ENCODE results near the gene IGF2R.
"Not testable (repeated sequence)": the region's sequence is repeated elsewhere in the genome, so short reads cannot be mapped to it uniquely, and the experiment has no call there.

The IGF2R gene

GRCh38 chr6:159968295-159969203 lies at the start of gene IGF2R:
Gene IGF2R (plus strand): TSS chr6:159969082. CDS start chr6:159969247, 165 bp downstream.
- Histone ChIP-seq H3K79me2 (ENCODE audit: insufficient read depth, low read length) (peaks cover 45% of the 10 kb centered on the region), H3K4me3 (ENCODE audit: low read depth in 1 of 2, low read length in 2 of 2) (peak within 1 kb of the TSS; percentile 76 to 80), H2AFZ (ENCODE audit: low read depth, low read length) (peak within 1 kb of the TSS; percentile 83), H3K27me3 (ENCODE audit: insufficient read depth, low read length, poor library complexity) (no peaks in the 10 kb centered on the region), H3K4me2 (ENCODE audit: insufficient read depth, low read length) (peak within 1 kb of the TSS; percentile 73), H3K4me1 (ENCODE audit: insufficient read depth, low read length) (peaks cover 46% of the 10 kb centered on the region), H3K9me3 (ENCODE audit: insufficient read depth, low read length, severe bottlenecking) (no peaks in the 10 kb centered on the region), H4K20me1 (ENCODE audit: insufficient read depth, low read length) (peaks cover 34% of the 10 kb centered on the region), H3K36me3 (ENCODE audit: insufficient read depth, low read length) (peaks cover 11% of the 10 kb centered on the region; the same call in 1 of the 2 replicates), H3K9ac (ENCODE audit: low read depth, low read length) (peak within 1 kb of the TSS; percentile 95), H3K27ac (ENCODE audit: low read length) (peak within 1 kb of the TSS; percentile 85)
- TF ChIP-seq CTCF (IDR thresholded peaks at IDR 0.05; ENCODE audit: borderline replicate concordance, extremely low read depth, low read length, poor library complexity, severe bottlenecking) (no peak), EZH2 (IDR thresholded peaks at IDR 0.05; ENCODE audit: borderline replicate concordance, low read depth, low read length, severe bottlenecking) (no peak)
- DNase-seq: peak; percentile 94
- peak; percentile 88 for ATAC-seq (ENCODE audit: insufficient read depth, low read depth)

- H3K27me3 ChIP-seq (ENCODE audit: insufficient read depth, low read length, poor library complexity): no peaks in the 10 kb centered on the region
- no peak for TF ChIP-seq EZH2 (IDR thresholded peaks at IDR 0.05; ENCODE audit: borderline replicate concordance, low read depth, low read length, severe bottlenecking)
- TF ChIP-seq CTCF (IDR thresholded peaks at IDR 0.05; ENCODE audit: borderline replicate concordance, extremely low read depth, low read length, poor library complexity, severe bottlenecking): no peak
- no peak for DNase-seq
- no peak overlapping the region for H3K4me3 ChIP-seq (ENCODE audit: low read depth in 1 of 2, low read length in 2 of 2)
- no peak overlapping the region for H3K27ac ChIP-seq (ENCODE audit: low read length)
- no peak overlapping the region for H3K4me2 ChIP-seq (ENCODE audit: insufficient read depth, low read length)
- no peaks in the 10 kb centered on the region for H3K36me3 ChIP-seq (ENCODE audit: insufficient read depth, low read length)
- no peaks in the 10 kb centered on the region for H4K20me1 ChIP-seq (ENCODE audit: insufficient read depth, low read length)
- H3K79me2 ChIP-seq (ENCODE audit: insufficient read depth, low read length): no peaks in the 10 kb centered on the region
- no peaks in the 10 kb centered on the region for H3K4me1 ChIP-seq (ENCODE audit: insufficient read depth, low read length)
- ATAC-seq (ENCODE audit: insufficient read depth, low read depth): no peak
- H3K9ac ChIP-seq (ENCODE audit: low read depth, low read length): no peak overlapping the region
- no peaks in the 10 kb centered on the region for H3K9me3 ChIP-seq (ENCODE audit: insufficient read depth, low read length, severe bottlenecking)
- H2AFZ ChIP-seq (ENCODE audit: low read depth, low read length): no peak overlapping the region
Measured at GRCh38 chr6:159919800-159920199, 49.1 kb upstream of the IGF2R start.

GRCh38 chr6:159924150-159924549 lies 44.7 kb upstream of the IGF2R start:
- H3K9me3 ChIP-seq (ENCODE audit: insufficient read depth, low read length, severe bottlenecking); H3K27me3 ChIP-seq (ENCODE audit: insufficient read depth, low read length, poor library complexity); ATAC-seq (ENCODE audit: insufficient read depth, low read depth); H4K20me1 ChIP-seq (ENCODE audit: insufficient read depth, low read length); H3K79me2 ChIP-seq (ENCODE audit: insufficient read depth, low read length); H2AFZ ChIP-seq (ENCODE audit: low read depth, low read length); H3K4me2 ChIP-seq (ENCODE audit: insufficient read depth, low read length); H3K27ac ChIP-seq (ENCODE audit: low read length); H3K4me1 ChIP-seq (ENCODE audit: insufficient read depth, low read length); H3K4me3 ChIP-seq (ENCODE audit: low read depth in 1 of 2, low read length in 2 of 2); H3K36me3 ChIP-seq (ENCODE audit: insufficient read depth, low read length); DNase-seq; H3K9ac ChIP-seq (ENCODE audit: low read depth, low read length): not testable (repeated sequence)

GRCh38 chr6:159926542-159927203 lies 42.2 kb upstream of the IGF2R start:
- Histone ChIP-seq H3K9ac (ENCODE audit: low read depth, low read length) (no peak overlapping the region), H2AFZ (ENCODE audit: low read depth, low read length) (no peak overlapping the region), H3K27me3 (ENCODE audit: insufficient read depth, low read length, poor library complexity) (no peaks in the 10 kb centered on the region), H4K20me1 (ENCODE audit: insufficient read depth, low read length) (no peaks in the 10 kb centered on the region), H3K27ac (ENCODE audit: low read length) (no peak overlapping the region), H3K36me3 (ENCODE audit: insufficient read depth, low read length) (no peaks in the 10 kb centered on the region), H3K79me2 (ENCODE audit: insufficient read depth, low read length) (no peaks in the 10 kb centered on the region), H3K4me3 (ENCODE audit: low read depth in 1 of 2, low read length in 2 of 2) (no peak overlapping the region), H3K4me1 (ENCODE audit: insufficient read depth, low read length) (no peaks in the 10 kb centered on the region), H3K4me2 (ENCODE audit: insufficient read depth, low read length) (no peak overlapping the region), H3K9me3 (ENCODE audit: insufficient read depth, low read length, severe bottlenecking) (no peaks in the 10 kb centered on the region)
- DNase-seq: no peak
- TF ChIP-seq CTCF (IDR thresholded peaks at IDR 0.05; ENCODE audit: borderline replicate concordance, extremely low read depth, low read length, poor library complexity, severe bottlenecking) (no peak), EZH2 (IDR thresholded peaks at IDR 0.05; ENCODE audit: borderline replicate concordance, low read depth, low read length, severe bottlenecking) (no peak)
- no peak for ATAC-seq (ENCODE audit: insufficient read depth, low read depth)
